Measurements from ENCODE around the gene CLIC3.

The CLIC3 gene

DNA sequence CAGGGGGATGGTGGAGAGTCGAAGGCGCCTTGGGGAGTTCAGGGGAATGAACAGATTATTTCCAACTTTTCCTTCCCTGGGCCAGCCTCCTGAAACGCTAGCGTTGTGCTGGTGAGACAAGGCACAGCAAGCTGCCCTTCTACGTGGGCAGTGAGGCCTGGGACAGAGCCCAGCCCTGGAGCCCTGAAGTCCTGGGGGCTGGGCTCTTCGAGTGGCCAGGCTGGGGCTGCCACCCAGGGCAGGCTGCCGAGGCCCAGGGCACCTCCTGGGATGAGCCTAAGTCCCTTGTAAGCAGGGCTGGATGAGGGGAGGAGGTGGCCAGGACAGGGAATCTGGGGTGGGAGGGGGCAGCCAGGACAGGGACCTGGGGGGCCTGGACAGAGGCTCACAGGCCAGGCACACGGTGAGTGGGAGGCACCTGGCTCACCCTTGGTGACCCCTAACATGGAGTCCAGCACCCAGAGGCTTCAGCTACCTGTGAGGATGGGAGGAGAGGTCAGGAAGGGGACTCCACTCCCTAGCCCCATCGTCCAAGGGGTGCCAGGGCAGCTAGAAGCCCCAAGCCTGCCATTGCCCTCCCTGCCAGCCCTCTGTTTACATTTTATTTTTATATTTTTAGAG is 45.6 kb downstream of the CLIC3 start:
- DNase-seq = no peak

DNA sequence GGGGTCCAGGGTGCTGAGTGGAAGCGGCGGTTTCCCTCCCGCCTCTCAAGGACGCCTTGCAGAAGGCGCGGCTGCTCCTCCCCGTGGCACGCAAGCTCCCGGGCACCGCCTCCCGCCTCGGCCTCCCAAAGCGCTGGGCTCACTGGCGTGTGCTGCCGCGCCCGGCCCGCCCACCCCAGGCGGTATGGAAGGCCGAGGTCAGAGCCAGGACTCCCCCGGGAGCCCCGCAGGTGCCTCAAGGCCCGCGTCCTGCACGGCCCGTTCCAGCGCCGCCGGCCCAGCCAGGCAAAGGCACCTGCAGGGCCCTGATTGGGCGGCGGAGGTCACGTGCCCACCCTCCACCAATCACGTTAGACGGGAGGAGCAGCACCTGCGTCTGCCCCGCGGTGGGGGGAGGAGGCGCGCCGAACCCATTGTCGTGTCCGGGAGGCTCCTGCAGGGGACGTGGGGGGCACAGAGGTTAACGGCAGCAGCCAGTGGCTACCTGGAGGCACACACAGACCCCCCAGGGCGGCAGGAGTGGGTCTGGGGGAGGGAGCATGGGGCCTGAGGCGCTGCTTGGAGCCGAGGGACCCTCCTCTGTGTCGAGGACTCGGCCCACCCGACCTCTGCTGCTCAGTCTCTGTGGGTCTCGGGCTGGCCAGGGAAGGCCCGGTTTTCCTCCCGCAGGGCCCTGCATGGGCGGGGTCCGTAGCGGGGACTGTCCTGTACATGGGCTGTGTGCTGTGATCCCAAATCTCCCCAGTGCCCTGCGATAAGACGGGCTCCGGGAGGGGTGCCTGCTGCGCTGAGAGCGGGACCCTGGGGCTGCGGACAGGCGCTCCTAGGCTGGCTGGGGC is 46.3 kb downstream of the CLIC3 start:
- DNase-seq = peak; percentile 96

DNA sequence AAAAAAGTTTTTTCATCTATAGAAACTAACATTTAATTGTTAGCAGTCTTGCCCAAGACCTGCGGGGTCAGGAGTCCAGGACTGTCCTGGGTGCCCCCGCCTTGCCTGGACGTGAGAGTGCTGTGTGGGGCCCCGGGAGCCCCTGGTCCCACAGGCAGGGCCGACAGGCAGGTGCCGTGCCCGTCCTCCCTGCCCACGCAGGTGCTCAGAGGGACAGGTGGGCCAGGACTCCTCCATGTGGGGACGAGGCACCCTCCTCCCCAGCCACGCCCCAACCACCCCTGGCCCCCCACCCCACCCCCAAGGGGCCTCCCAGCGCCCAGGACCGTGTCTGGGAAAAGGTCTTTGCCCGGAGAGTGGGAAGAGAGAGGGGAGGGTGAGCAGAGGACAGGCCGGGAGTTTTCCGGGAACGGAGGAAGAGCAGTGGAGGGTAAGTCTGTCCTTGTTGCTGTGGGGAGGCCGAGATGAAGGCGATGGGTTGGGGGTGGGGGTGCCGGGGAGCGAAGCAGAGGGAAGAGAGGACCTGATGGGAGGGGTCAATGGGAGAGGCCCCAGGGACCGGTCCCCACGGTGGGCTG is 47.0 kb downstream of the CLIC3 start:
- DNase-seq = no peak

DNA sequence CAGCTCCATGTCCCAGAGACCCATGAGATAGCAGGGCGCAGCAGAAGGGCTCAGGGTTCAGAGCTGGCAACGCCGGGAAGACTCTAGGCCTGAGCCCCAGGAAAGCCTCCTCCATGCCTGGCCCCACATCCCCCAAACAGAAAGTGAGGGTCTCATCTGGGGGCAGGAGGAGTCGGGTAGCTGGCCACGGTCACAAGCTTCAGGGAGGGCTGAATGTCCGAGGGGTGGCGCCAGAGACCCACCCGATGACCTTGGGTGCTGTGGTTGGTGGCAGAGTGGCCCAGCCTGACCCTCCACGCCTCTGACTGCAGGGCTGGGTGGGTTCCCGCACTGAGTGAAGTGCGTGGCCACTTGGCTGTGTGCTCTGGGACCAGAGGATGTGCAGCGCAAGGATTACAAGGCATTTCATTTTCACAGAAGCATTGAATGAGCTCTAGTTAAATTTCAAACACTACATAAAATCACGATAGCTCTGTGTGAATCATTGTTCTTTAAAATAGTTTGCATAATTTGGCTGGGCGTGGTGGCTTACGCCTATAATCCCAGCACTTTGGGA is 48.3 kb downstream of the CLIC3 start:
- DNase-seq = peak; percentile 71

DNA sequence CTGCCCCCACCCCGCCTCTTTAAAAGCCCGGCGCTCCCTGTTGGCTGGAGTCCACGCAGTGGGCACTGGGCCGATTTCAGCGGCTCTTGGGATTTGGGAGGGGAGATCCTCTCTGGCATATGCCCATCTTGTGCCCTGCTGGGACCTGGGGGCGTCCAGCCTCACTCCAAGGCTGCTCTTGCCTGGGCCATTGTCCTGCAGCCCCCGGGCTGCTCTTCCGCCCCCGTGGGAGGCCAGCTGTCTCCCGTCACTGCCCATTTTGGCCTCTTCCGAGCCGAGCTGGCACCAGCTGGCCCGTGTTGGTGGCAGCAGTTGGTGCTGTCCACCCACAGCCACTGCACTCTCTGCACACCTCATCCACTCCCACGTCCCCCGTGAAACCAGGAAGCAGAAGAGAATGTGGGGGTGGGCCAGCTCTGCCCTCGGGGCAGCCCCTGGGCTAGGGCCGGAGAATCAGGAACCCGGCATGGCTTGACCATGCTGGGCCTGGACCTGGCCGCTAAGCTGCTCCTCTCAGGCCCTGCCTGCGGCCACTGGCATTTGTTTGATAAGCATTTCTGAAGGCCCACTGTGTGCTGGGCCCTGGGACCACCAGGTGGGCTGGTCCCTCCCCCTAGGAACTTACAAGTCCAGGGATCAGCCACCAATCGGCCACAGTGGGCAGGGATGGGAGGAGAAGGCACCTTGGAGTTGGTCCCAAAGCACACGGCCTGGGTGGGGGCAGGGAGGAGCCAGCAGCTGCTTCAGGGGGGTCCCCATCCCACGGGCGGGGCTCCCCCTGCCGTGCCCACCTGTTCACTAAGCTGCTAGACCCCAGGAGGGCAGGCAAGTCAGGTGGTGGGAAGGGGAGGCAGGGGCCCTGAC is 49.1 kb downstream of the CLIC3 start:
- DNase-seq = no peak

- DNase-seq = no peak
Measured at GRCh38 chr9:136946228-136947027, 49.9 kb downstream of the CLIC3 start.

- DNase-seq = no peak
Measured at GRCh38 chr9:136945333-136946227, 50.8 kb downstream of the CLIC3 start.
